Measurements from ENCODE around the gene ZSWIM5. TPM values are rescaled to one million over a fixed set of nuclear protein-coding genes. Genes with fewer than 3 reads are reported as not detected.

Gene ZSWIM5
- 0.48 to 0.81 TPM (median 0.62 TPM) in 5 replicates for total RNA-seq (2022; extraction: Qiagen RNA extraction; ENCODE audit: low read depth)

GRCh38 chr1:45205910-45206721, at the start of gene ZSWIM5:
TSS of gene ZSWIM5 (minus strand) at chr1:45206605. CDS start at chr1:45206350, 255 bp downstream.

GRCh38 chr1:45011837-45012638, 194.4 kb downstream of the ZSWIM5 start, which contains the start of gene UROD:
TSS of gene UROD (plus strand) at chr1:45012254. CDS start at chr1:45012266, 12 bp downstream.

GRCh38 chr1:45010855-45011811, 195.3 kb downstream of the ZSWIM5 start, which contains the start of gene HECTD3:
TSS of gene HECTD3 (minus strand) at chr1:45011324. CDS start at chr1:45011257, 67 bp downstream.

Other genes with a start within 250 kb of the ZSWIM5 start
- gene EIF2B3, start 220.0 kb downstream of the ZSWIM5 start, total RNA-seq (2022; extraction: Qiagen RNA extraction; ENCODE audit: low read depth): 15.9 to 20.6 TPM (median 19.0 TPM) in 5 replicates
- gene HECTD3, start 195.3 kb downstream of the ZSWIM5 start, total RNA-seq (2022; extraction: Qiagen RNA extraction; ENCODE audit: low read depth): 13.1 to 18.6 TPM (median 17.7 TPM) in 5 replicates
- gene UROD, start 194.4 kb downstream of the ZSWIM5 start, total RNA-seq (2022; extraction: Qiagen RNA extraction; ENCODE audit: low read depth): 38.9 to 50.8 TPM (median 48.7 TPM) in 5 replicates
- gene HPDL, start 120.3 kb upstream of the ZSWIM5 start, total RNA-seq (2022; extraction: Qiagen RNA extraction; ENCODE audit: low read depth): 3.6 to 6.2 TPM (median 4.7 TPM) in 5 replicates
- 12.0 to 15.6 TPM (median 15.0 TPM) in 5 replicates for gene TOE1, start 133.6 kb upstream of the ZSWIM5 start, total RNA-seq (2022; extraction: Qiagen RNA extraction; ENCODE audit: low read depth)
- 6.3 to 9.9 TPM (median 9.3 TPM) in 5 replicates for gene MUTYH, start 133.8 kb upstream of the ZSWIM5 start, total RNA-seq (2022; extraction: Qiagen RNA extraction; ENCODE audit: low read depth)

Measured in A549 treated with RU486 at 1 μM for 4 hours (cell line).